ENCODE results near the gene CD84.

DNA sequence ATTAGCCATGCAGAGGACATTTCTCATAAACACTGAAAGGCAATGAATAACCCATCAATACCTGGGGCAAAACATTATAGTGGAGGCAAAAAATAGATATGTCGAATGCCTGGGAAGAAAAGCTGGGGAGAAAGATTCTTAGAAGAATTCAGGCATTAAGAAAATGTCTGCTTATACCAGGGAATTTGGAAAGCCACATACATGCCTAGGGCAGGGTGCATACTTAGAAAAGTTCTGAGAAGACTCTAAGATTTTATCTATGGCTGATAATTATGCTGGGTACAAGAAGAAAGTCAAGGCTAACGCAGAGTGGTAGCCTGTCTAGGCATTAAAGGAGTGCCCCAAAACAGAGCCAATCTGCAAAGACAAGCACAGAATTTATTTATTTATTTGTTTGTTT is 74.6 kb downstream of the CD84 start:
- TF ChIP-seq POLR2A (IDR thresholded peaks at IDR 0.05), result no peak
- TF ChIP-seq, protein P1, sequence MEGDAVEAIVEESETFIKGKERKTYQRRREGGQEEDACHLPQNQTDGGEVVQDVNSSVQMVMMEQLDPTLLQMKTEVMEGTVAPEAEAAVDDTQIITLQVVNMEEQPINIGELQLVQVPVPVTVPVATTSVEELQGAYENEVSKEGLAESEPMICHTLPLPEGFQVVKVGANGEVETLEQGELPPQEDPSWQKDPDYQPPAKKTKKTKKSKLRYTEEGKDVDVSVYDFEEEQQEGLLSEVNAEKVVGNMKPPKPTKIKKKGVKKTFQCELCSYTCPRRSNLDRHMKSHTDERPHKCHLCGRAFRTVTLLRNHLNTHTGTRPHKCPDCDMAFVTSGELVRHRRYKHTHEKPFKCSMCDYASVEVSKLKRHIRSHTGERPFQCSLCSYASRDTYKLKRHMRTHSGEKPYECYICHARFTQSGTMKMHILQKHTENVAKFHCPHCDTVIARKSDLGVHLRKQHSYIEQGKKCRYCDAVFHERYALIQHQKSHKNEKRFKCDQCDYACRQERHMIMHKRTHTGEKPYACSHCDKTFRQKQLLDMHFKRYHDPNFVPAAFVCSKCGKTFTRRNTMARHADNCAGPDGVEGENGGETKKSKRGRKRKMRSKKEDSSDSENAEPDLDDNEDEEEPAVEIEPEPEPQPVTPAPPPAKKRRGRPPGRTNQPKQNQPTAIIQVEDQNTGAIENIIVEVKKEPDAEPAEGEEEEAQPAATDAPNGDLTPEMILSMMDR (IDR thresholded peaks at IDR 0.05), result no peak
